NCI-H146 treated with DMSO at 0.1 percent for 48 hours (cell line): ENCODE data around the gene CADPS.

Source experiments
- DNase-seq: peaks from one replicate; lab custom pipeline; 2025; ENCODE audit not compliant: unreplicated experiment; lab: John Stamatoyannopoulos, UW

The CADPS gene

GRCh38 chr3:62451211-62451887 is 423.9 kb downstream of the CADPS start:
- DNase-seq: no peak

- no peak for DNase-seq
Observed at GRCh38 chr3:62446337-62446940, 428.8 kb downstream of the CADPS start.

GRCh38 chr3:62445275-62445674 is 429.9 kb downstream of the CADPS start:
- no peak for DNase-seq

- no peak for DNase-seq
Observed at GRCh38 chr3:62439978-62440377, 435.2 kb downstream of the CADPS start.

- no peak for DNase-seq
Observed at GRCh38 chr3:62439176-62439813, 435.9 kb downstream of the CADPS start.

- DNase-seq: no peak
Observed at GRCh38 chr3:62436785-62437184, 438.4 kb downstream of the CADPS start.

GRCh38 chr3:62433396-62433795 is 441.8 kb downstream of the CADPS start:
- DNase-seq: no peak

GRCh38 chr3:62421207-62421606 is 454.0 kb downstream of the CADPS start:
- no peak for DNase-seq

GRCh38 chr3:62416144-62416543 is 459.1 kb downstream of the CADPS start:
- DNase-seq: peak; percentile 35

- DNase-seq: peak; percentile 58
Observed at GRCh38 chr3:62415312-62415801, 459.9 kb downstream of the CADPS start.

- DNase-seq: no peak
Observed at GRCh38 chr3:62414786-62415185, 460.4 kb downstream of the CADPS start.

GRCh38 chr3:62413687-62414086 is 461.5 kb downstream of the CADPS start:
- no peak for DNase-seq

GRCh38 chr3:62406945-62407344 is 468.3 kb downstream of the CADPS start:
- no peak for DNase-seq

GRCh38 chr3:62405566-62405965 is 469.6 kb downstream of the CADPS start:
- DNase-seq: no peak

GRCh38 chr3:62405135-62405534 is 470.1 kb downstream of the CADPS start:
- DNase-seq: no peak

- DNase-seq: no peak
Observed at GRCh38 chr3:62404321-62404720, 470.9 kb downstream of the CADPS start.

GRCh38 chr3:62403765-62404164 is 471.5 kb downstream of the CADPS start:
- DNase-seq: no peak

- no peak for DNase-seq
Observed at GRCh38 chr3:62392626-62393292, 482.5 kb downstream of the CADPS start.

GRCh38 chr3:62387251-62387650 is 488.0 kb downstream of the CADPS start:
- no peak for DNase-seq

- DNase-seq: no peak
Observed at GRCh38 chr3:62379321-62379798, 495.9 kb downstream of the CADPS start.

GRCh38 chr3:62378921-62379320 is 496.3 kb downstream of the CADPS start:
- no peak for DNase-seq
